Type B pancreatic cell (in vitro differentiated cells): Measurements from ENCODE around the gene BAMBI. TPM values are rescaled to one million over a fixed set of nuclear protein-coding genes. Genes with fewer than 3 reads are reported as not detected.

Experiments
- DNase-seq: peaks from one replicate; pipeline ENCODE4 v3.0.0; 2021; ENCODE audit warnings: mixed read lengths; ENCODE audit not compliant: unreplicated experiment; ENCODE audit errors: extremely low spot score
- H3K27ac Mint-ChIP-seq: 2 replicates; pipeline ENCODE4 v1.8.0; 2021; ENCODE audit warnings: mild to moderate bottlenecking, mixed read lengths
- H3K27me3 Mint-ChIP-seq: 2 replicates; pipeline ENCODE4 v1.8.0; 2021; ENCODE audit warnings: mixed read lengths
- H3K36me3 Mint-ChIP-seq: 2 replicates; pipeline ENCODE4 v1.8.0; 2021; ENCODE audit warnings: mixed read lengths
- H3K4me1 Mint-ChIP-seq: one replicate; pipeline ENCODE4 v1.8.0; 2021; ENCODE audit warnings: mixed read lengths; ENCODE audit not compliant: unreplicated experiment
- H3K4me3 Mint-ChIP-seq: 2 replicates; pipeline ENCODE4 v1.8.0; 2021; ENCODE audit warnings: mild to moderate bottlenecking, mixed read lengths
- H3K9me3 Mint-ChIP-seq: 2 replicates; pipeline ENCODE4 v1.8.0; 2021; ENCODE audit warnings: mixed read lengths
- CTCF ChIP-seq: fragments of 200-600 bp; sonication (generic); conservative IDR thresholded peaks from 2 replicates; pipeline ENCODE4 v1.5.0; 2021; ENCODE audit warnings: antibody characterized with exemption, mild to moderate bottlenecking
- long read RNA-seq: library from polyadenylated mRNA; unstranded; transcript quantifications from one replicate; pipeline ENCODE4 v2.0.0, GENCODE V29; 2020
- total RNA-seq: library from RNA; stranded (reverse); gene quantifications from 2 replicates; pipeline ENCODE4 v1.2.1, GENCODE V29; 2021; ENCODE audit warnings: low replicate concordance

BAMBI gene
- total RNA-seq: 36.9 and 57.3 TPM in 2 replicates
- long read RNA-seq, transcript BAMBI-201 (3 exons, 1,877 nt): major isoform, 5 of 11 reads
- long read RNA-seq, partial matches to known transcripts: 3 of 11 reads
- long read RNA-seq, other reads (novel, unspliced or antisense): 3 of 11 reads

GRCh38 chr10:28676968-28677887 lies at the start of gene BAMBI:
Gene BAMBI, plus strand, starts transcription at chr10:28677521. Its CDS starts 377 bp downstream, at chr10:28677898.
- Mint-ChIP-seq H3K4me1 (peaks cover 33% of the 10 kb centered on the region), H3K4me3 (peak within 1 kb of the TSS; percentile 94), H3K9me3 (no peaks in the 10 kb centered on the region), H3K36me3 (peaks cover 17% of the 10 kb centered on the region), H3K27ac (peak within 1 kb of the TSS; percentile 81), H3K27me3 (peaks cover 22% of the 10 kb centered on the region)
- peak; percentile 71 for TF ChIP-seq CTCF
- peak; percentile 95 for DNase-seq

- Mint-ChIP-seq H3K27me3 (peaks cover 2% of the 10 kb centered on the region), H3K27ac (no peak overlapping the region)
- peak; percentile 94 for TF ChIP-seq CTCF
Measured at GRCh38 chr10:28628184-28628893, 49.0 kb upstream of the BAMBI start.

GRCh38 chr10:28631896-28632583 lies 45.3 kb upstream of the BAMBI start:
- no peak for DNase-seq
- H3K36me3 Mint-ChIP-seq: no peaks in the 10 kb centered on the region
- H3K4me1 Mint-ChIP-seq: peaks cover 6% of the 10 kb centered on the region
- H3K27me3 Mint-ChIP-seq: peaks cover 6% of the 10 kb centered on the region
- H3K9me3 Mint-ChIP-seq: no peaks in the 10 kb centered on the region
- TF ChIP-seq CTCF: no peak
- no peak overlapping the region for H3K4me3 Mint-ChIP-seq
- H3K27ac Mint-ChIP-seq: no peak overlapping the region

More at GRCh38 chr10:28628184-28628893, 49.0 kb upstream of the BAMBI start:
- Mint-ChIP-seq H3K36me3 (peaks cover 3% of the 10 kb centered on the region), H3K9me3 (no peaks in the 10 kb centered on the region), H3K4me3 (no peak overlapping the region), H3K4me1 (peaks cover 14% of the 10 kb centered on the region)
- DNase-seq: peak; percentile 81

- no peaks in the 10 kb centered on the region for H3K36me3 Mint-ChIP-seq
Measured at GRCh38 chr10:28632584-28632945, 44.8 kb upstream of the BAMBI start.

More at GRCh38 chr10:28632584-28632945, 44.8 kb upstream of the BAMBI start:
- no peak for TF ChIP-seq CTCF
- no peaks in the 10 kb centered on the region for H3K9me3 Mint-ChIP-seq
- H3K27me3 Mint-ChIP-seq: peaks cover 6% of the 10 kb centered on the region
- no peak overlapping the region for H3K27ac Mint-ChIP-seq
- no peak overlapping the region for H3K4me3 Mint-ChIP-seq
- no peak for DNase-seq
- H3K4me1 Mint-ChIP-seq: peaks cover 6% of the 10 kb centered on the region
